ENCODE results near the gene OR56B4.
"Not testable (repeated sequence)": the region's sequence is repeated elsewhere in the genome, so short reads cannot be mapped to it uniquely, and the experiment has no call there.

OR56B4 gene

GRCh38 chr11:6107384-6107783 is at the start of gene OR56B4:
OR56B4 (plus strand) TSS chr11:6107684; CDS start chr11:6107779, 95 bp downstream.
- not testable (repeated sequence) for DNase-seq (ENCODE audit: low spot score)

- DNase-seq (ENCODE audit: low spot score), result no peak
These were observed 46.0 kb upstream of the OR56B4 start for GRCh38 chr11:6061475-6061874.

- no peak for DNase-seq (ENCODE audit: low spot score)
These were observed 44.7 kb upstream of the OR56B4 start for GRCh38 chr11:6062691-6063358.

GRCh38 chr11:6067502-6067901 is 40.0 kb upstream of the OR56B4 start:
- DNase-seq (ENCODE audit: low spot score), result no peak

GRCh38 chr11:6076443-6076842 is 31.0 kb upstream of the OR56B4 start:
- not testable (repeated sequence) for DNase-seq (ENCODE audit: low spot score)

GRCh38 chr11:6077723-6078122 is 29.8 kb upstream of the OR56B4 start:
- no peak for DNase-seq (ENCODE audit: low spot score)

GRCh38 chr11:6079463-6079862 is 28.0 kb upstream of the OR56B4 start:
- DNase-seq (ENCODE audit: low spot score), result no peak

- no peak for DNase-seq (ENCODE audit: low spot score)
These were observed 24.4 kb upstream of the OR56B4 start for GRCh38 chr11:6083129-6083528.

GRCh38 chr11:6084587-6084986 is 22.9 kb upstream of the OR56B4 start:
- no peak for DNase-seq (ENCODE audit: low spot score)

GRCh38 chr11:6094186-6094585 is 13.3 kb upstream of the OR56B4 start:
- no peak for DNase-seq (ENCODE audit: low spot score)

GRCh38 chr11:6095798-6096197 is 11.7 kb upstream of the OR56B4 start:
- DNase-seq (ENCODE audit: low spot score), result no peak

GRCh38 chr11:6096417-6096816 is 11.1 kb upstream of the OR56B4 start:
- DNase-seq (ENCODE audit: low spot score), result no peak

- no peak for DNase-seq (ENCODE audit: low spot score)
These were observed 7.9 kb upstream of the OR56B4 start for GRCh38 chr11:6099577-6099976.

GRCh38 chr11:6110011-6110410 is 2.5 kb downstream of the OR56B4 start:
- no peak for DNase-seq (ENCODE audit: low spot score)

GRCh38 chr11:6111673-6112072 is 4.2 kb downstream of the OR56B4 start:
- DNase-seq (ENCODE audit: low spot score), result no peak

GRCh38 chr11:6116638-6117037 is 9.2 kb downstream of the OR56B4 start:
- DNase-seq (ENCODE audit: low spot score), result no peak

- no peak for DNase-seq (ENCODE audit: low spot score)
These were observed 16.8 kb downstream of the OR56B4 start for GRCh38 chr11:6124245-6124644.

GRCh38 chr11:6127881-6128280 is 20.4 kb downstream of the OR56B4 start:
- DNase-seq (ENCODE audit: low spot score), result no peak

GRCh38 chr11:6129011-6129410 is 21.5 kb downstream of the OR56B4 start:
- DNase-seq (ENCODE audit: low spot score), result no peak

- DNase-seq (ENCODE audit: low spot score), result no peak
These were observed 22.2 kb downstream of the OR56B4 start for GRCh38 chr11:6129635-6130034.

GRCh38 chr11:6132431-6132830 is 24.9 kb downstream of the OR56B4 start:
- no peak for DNase-seq (ENCODE audit: low spot score)

GRCh38 chr11:6135936-6136335 is 28.5 kb downstream of the OR56B4 start:
- not testable (repeated sequence) for DNase-seq (ENCODE audit: low spot score)

- no peak for DNase-seq (ENCODE audit: low spot score)
These were observed 35.5 kb downstream of the OR56B4 start for GRCh38 chr11:6142936-6143335.

- not testable (repeated sequence) for DNase-seq (ENCODE audit: low spot score)
These were observed 36.3 kb downstream of the OR56B4 start for GRCh38 chr11:6143737-6144136.

All from CD4-positive, alpha-beta T cell treated with Interleukin-15 for 4 hours (primary cell).